HCT116 (cell line): ENCODE data around the gene SP140L. TPM values are rescaled to one million over a fixed set of nuclear protein-coding genes. Genes with fewer than 3 reads are reported as not detected.
"Not testable (repeated sequence)": the region's sequence is repeated elsewhere in the genome, so short reads cannot be mapped to it uniquely, and the experiment has no call there.

Source experiments
- ATAC-seq: fragments of 200-7000 bp; cut with Tn5 transposase; 2 replicates; pipeline ENCODE4 v1.9.1; 2020; ENCODE audit warnings: mild to moderate bottlenecking, moderate library complexity
- BruUV-seq: library from RNA; stranded (reverse); fragments of 400-500 nt; replicated peaks from 2 replicates; lab custom pipeline; 2021; lab: Mats Ljungman, UMichigan
- CTCF ChIA-PET: fragments of 300-600 bp; sonication (Branson Sonifier 250); formaldehyde crosslinking; loops from one replicate; lab custom pipeline; 2021; ENCODE audit warnings: antibody characterized with exemption; lab: Charles Lee
- POLR2A ChIA-PET: fragments of 300-600, 350-600 bp; sonication (Branson Sonifier 250); formaldehyde crosslinking; loops from one replicate; lab custom pipeline; 2021; ENCODE audit warnings: antibody characterized with exemption; lab: Charles Lee
- RAD21 ChIA-PET, 2 experiments: fragments of 300-600 bp; sonication (Branson Sonifier 250); formaldehyde crosslinking; loops; one replicate each; lab custom pipeline; 2023; ENCODE audit warnings: low total read pairs in 2 of 2; ENCODE audit not compliant: uncharacterized antibody in 2 of 2, unreplicated experiment in 2 of 2, low non-redundant PET in 1 of 2; lab: Charles Lee
- DNase-seq: peaks from one replicate; pipeline ENCODE4 v3.0.0-alpha.2; 2010; ENCODE audit warnings: low read depth, low spot score
- H2AFZ ChIP-seq: fragments of 200-600 bp; shearing (Covaris generic), sonication (generic); 2 replicates; pipeline ENCODE4 v1.6.1; 2017; ENCODE audit warnings: low read depth, mixed run types, mixed read lengths, antibody characterized with exemption, low read length; ENCODE audit not compliant: poor library complexity, severe bottlenecking
- H3K27ac ChIP-seq: 2 replicates; pipeline ENCODE4 v1.5.1; 2012; ENCODE audit warnings: low read depth, low read length
- H3K27me3 ChIP-seq: fragments of 200-600 bp; sonication (generic); 2 replicates; pipeline ENCODE4 v1.6.1; 2016; ENCODE audit warnings: mixed run types, low read length, mixed read lengths; ENCODE audit not compliant: insufficient read depth
- H3K36me3 ChIP-seq, 2 experiments: fragments of 200-500 bp in 1 of 2; fragments of 200-600 bp in 1 of 2; sonication (Bioruptor generic) in 1 of 2; sonication (generic) in 1 of 2; 2 replicates each; pipeline versions ENCODE4 v1.5.1 to v1.6.1; 2014 to 2016; ENCODE audit warnings: low read length in 2 of 2, inconsistent platforms in 1 of 2, mixed read lengths in 1 of 2, mixed run types in 1 of 2; ENCODE audit not compliant: insufficient read depth in 2 of 2, control insufficient read depth in 1 of 2
- H3K4me1 ChIP-seq, 2 experiments: fragments of 200-600 bp in 1 of 2; sonication (generic) in 1 of 2; 2 replicates each; pipeline versions ENCODE4 v1.5.1 to v1.6.1; 2012 to 2017; ENCODE audit warnings: low read length in 2 of 2, inconsistent platforms in 1 of 2, mild to moderate bottlenecking in 1 of 2, mixed read lengths in 1 of 2, mixed run types in 1 of 2, moderate library complexity in 1 of 2; ENCODE audit not compliant: insufficient read depth in 2 of 2, control insufficient read depth in 1 of 2
- H3K4me2 ChIP-seq: fragments of 200-600 bp; sonication (generic); 2 replicates; pipeline ENCODE4 v1.6.1; 2017; ENCODE audit warnings: mixed run types, low read length, mixed read lengths
- H3K4me3 ChIP-seq, 2 experiments: fragments of 200-600 bp in 1 of 2; sonication (generic) in 1 of 2; replicated peaks in 1 of 2; 2 replicates each; pipeline ENCODE4 v1.5.1; 2011 to 2016; ENCODE audit warnings: low read length in 2 of 2, control low read depth in 1 of 2, low read depth in 1 of 2, mild to moderate bottlenecking in 1 of 2, mixed read lengths in 1 of 2, mixed run types in 1 of 2
- H3K79me2 ChIP-seq: fragments of 200-600 bp; sonication (generic); 2 replicates; pipeline ENCODE4 v1.6.1; 2017; ENCODE audit warnings: mild to moderate bottlenecking, mixed run types, low read length, moderate library complexity, mixed read lengths; ENCODE audit not compliant: insufficient read depth
- H3K9ac ChIP-seq: fragments of 200-600 bp; sonication (generic); 2 replicates; pipeline ENCODE4 v1.6.1; 2016; ENCODE audit warnings: low read length, mixed read lengths
- H3K9me2 ChIP-seq: fragments of 200-600 bp; sonication (generic), shearing (Covaris generic); 2 replicates; pipeline ENCODE4 v1.6.1; 2017; ENCODE audit warnings: mixed run types, mild to moderate bottlenecking, moderate library complexity; ENCODE audit not compliant: insufficient read depth
- H3K9me3 ChIP-seq, 2 experiments: fragments of 200-500 bp in 1 of 2; fragments of 200-600 bp in 1 of 2; sonication (Bioruptor generic) in 1 of 2; sonication (generic) in 1 of 2; 2 replicates each; pipeline ENCODE4 v1.6.1; 2014 to 2017; ENCODE audit warnings: low read length in 2 of 2, mixed read lengths in 2 of 2, inconsistent platforms in 1 of 2, low read depth in 1 of 2, mild to moderate bottlenecking in 1 of 2, mixed run types in 1 of 2, moderate library complexity in 1 of 2; ENCODE audit not compliant: control insufficient read depth in 1 of 2, insufficient read depth in 1 of 2
- H4K20me1 ChIP-seq: fragments of 200-600 bp; sonication (generic), shearing (Covaris generic); 2 replicates; pipeline ENCODE4 v1.6.1; 2017; ENCODE audit warnings: mixed run types, mild to moderate bottlenecking, moderate library complexity; ENCODE audit not compliant: insufficient read depth
- CEBPB ChIP-seq: IDR thresholded peaks from 2 replicates; pipeline ENCODE4 v1.6.1; 2012; ENCODE audit warnings: low read depth
- EGR1 ChIP-seq: IDR thresholded peaks from 2 replicates; pipeline ENCODE4 v1.6.1; 2012; ENCODE audit warnings: low read depth
- ELF1 ChIP-seq: IDR thresholded peaks from 2 replicates; pipeline ENCODE4 v1.6.1; 2012; ENCODE audit warnings: low read depth, borderline replicate concordance
- EZH2phosphoT487 ChIP-seq: fragments of 200-600 bp; IDR thresholded peaks from 2 replicates; pipeline ENCODE4 v1.6.1; 2018; ENCODE audit warnings: antibody characterized with exemption, borderline replicate concordance
- FOSL1 ChIP-seq: IDR thresholded peaks from 2 replicates; pipeline ENCODE4 v1.6.1; 2012; ENCODE audit warnings: low read depth
- JUND ChIP-seq: IDR thresholded peaks from 2 replicates; pipeline ENCODE4 v1.6.1; 2012
- POLR2A ChIP-seq: IDR thresholded peaks from 2 replicates; pipeline ENCODE4 v1.7.0; 2011; ENCODE audit warnings: borderline replicate concordance; ENCODE audit not compliant: insufficient read depth, insufficient read length; ENCODE audit errors: extremely low read depth
- RAD21 ChIP-seq: IDR thresholded peaks from 2 replicates; pipeline ENCODE4 v1.6.1; 2012; ENCODE audit warnings: low read depth, mild to moderate bottlenecking
- REST ChIP-seq: IDR thresholded peaks from 2 replicates; pipeline ENCODE4 v1.6.1; 2012; ENCODE audit warnings: low read depth
- ZNF274 ChIP-seq: fragments of 200-500 bp; sonication (Bioruptor generic); IDR thresholded peaks from 2 replicates; pipeline ENCODE4 v1.6.1; 2014; ENCODE audit warnings: mild to moderate bottlenecking, low read depth, low read length, inconsistent platforms
- intact Hi-C: fragments of 100-400 bp; cut with micrococcal nuclease; formaldehyde crosslinking; loops from 2 replicates; pipeline ENCODE4 v1.10.0; 2022
- total RNA-seq: library from RNA; stranded (reverse); gene quantifications from one replicate; pipeline ENCODE4 v1.2.1, GENCODE V29; 2021; ENCODE audit not compliant: unreplicated experiment
- TF ChIP-seq, protein P1 (sequence below): IDR thresholded peaks from 2 replicates; pipeline ENCODE4 v1.6.1; 2012

The SP140L gene
- total RNA-seq, 1 experiment from 2014 or later: 28.9 TPM

DNA sequence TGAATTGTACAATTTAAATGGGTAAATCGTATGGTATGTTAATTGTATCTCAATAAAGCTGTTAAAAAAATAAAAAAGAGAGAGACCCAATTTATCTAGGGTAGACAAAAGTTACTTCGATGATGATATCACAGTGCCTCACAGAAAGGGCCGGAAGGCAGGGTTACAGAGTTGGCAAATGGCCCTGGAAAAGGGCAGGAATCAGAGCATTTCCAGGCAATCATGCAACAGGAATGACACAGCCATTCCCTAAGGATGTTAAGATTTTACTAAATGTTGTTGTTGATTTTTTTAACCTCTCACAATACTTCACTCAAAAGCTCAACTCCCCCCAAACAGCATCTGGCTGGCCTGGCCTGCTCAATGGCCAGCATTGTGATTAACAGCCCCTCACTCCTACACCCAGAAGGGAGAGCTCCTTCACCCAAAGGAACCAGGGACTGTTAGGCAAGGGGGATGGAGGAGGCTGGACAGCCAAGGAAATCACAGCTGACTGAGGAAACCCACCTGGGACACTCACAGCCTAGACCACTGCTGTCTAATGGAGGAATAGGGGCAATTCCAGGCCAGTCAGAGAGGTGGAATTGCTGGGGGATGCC lies 81.3 kb downstream of the SP140L start:
- H4K20me1 ChIP-seq: no peaks in the 10 kb centered on the region
- no peaks in the 10 kb centered on the region for H3K9me3 ChIP-seq
- H3K9me2 ChIP-seq: no peaks in the 10 kb centered on the region
- ChIA-PET RAD21 (no interaction called here), POLR2A (no interaction called here), CTCF (no interaction called here)
- peaks cover 4 to 20% of the 10 kb centered on the region in 2 experiments for H3K4me1 ChIP-seq
- no peak overlapping the region for H2AFZ ChIP-seq
- no peak for ATAC-seq
- no peak overlapping the region for H3K9ac ChIP-seq
- no peaks in the 10 kb centered on the region for H3K79me2 ChIP-seq
- intact Hi-C loops: no loop called here
- no peak overlapping the region for H3K27ac ChIP-seq
- no TSS peak for BruUV-seq
- no peak overlapping the region for H3K4me3 ChIP-seq
- TF ChIP-seq RAD21 (no peak), FOSL1 (no peak), POLR2A (no peak), EZH2phosphoT487 (no peak), ZNF274 (no peak), CEBPB (no peak), EGR1 (no peak), JUND (no peak), REST (no peak), ELF1 (no peak)
- TF ChIP-seq, protein P1, sequence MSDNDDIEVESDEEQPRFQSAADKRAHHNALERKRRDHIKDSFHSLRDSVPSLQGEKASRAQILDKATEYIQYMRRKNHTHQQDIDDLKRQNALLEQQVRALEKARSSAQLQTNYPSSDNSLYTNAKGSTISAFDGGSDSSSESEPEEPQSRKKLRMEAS: no peak
- TF ChIP-seq, all 23 proteins: peak for 0
- Histone ChIP-seq H3K27me3 (no peaks in the 10 kb centered on the region), H3K36me3 (no peaks in the 10 kb centered on the region), H3K4me2 (no peak overlapping the region)
- DNase-seq: no peak

DNA sequence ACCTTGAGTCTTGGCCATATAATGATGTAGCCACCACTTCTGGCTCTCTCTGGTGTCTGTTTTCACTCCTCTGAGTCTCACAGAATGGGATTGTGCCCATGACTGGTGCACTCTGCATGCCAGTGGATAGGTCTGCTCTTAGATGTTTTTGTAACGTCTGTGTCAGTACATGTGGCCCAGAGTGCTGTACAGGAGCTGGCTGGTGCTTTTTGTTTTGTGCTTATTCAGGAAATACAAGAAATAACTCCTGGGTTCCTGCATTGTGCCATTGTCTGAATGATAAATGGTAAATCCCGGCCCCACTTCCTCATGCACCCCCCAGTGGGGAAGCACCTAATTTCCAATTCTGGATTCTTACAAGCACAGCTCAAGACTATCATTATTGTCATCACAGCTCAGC lies 82.3 kb downstream of the SP140L start:
- H2AFZ ChIP-seq, H3K36me3 ChIP-seq, CTCF ChIA-PET, H3K27ac ChIP-seq, H3K9me2 ChIP-seq, ATAC-seq, H3K9me3 ChIP-seq, POLR2A ChIA-PET, H3K9ac ChIP-seq, BruUV-seq, H3K79me2 ChIP-seq, RAD21 ChIA-PET, intact Hi-C loops, DNase-seq, H4K20me1 ChIP-seq, H3K4me2 ChIP-seq, H3K4me3 ChIP-seq, H3K27me3 ChIP-seq: not testable (repeated sequence)
- peaks cover 4 to 21% of the 10 kb centered on the region in 2 experiments for H3K4me1 ChIP-seq
